ENCODE measurements around the gene C2orf92.
"Not testable (repeated sequence)": the region's sequence is repeated elsewhere in the genome, so short reads cannot be mapped to it uniquely, and the experiment has no call there.

The C2orf92 gene

DNA sequence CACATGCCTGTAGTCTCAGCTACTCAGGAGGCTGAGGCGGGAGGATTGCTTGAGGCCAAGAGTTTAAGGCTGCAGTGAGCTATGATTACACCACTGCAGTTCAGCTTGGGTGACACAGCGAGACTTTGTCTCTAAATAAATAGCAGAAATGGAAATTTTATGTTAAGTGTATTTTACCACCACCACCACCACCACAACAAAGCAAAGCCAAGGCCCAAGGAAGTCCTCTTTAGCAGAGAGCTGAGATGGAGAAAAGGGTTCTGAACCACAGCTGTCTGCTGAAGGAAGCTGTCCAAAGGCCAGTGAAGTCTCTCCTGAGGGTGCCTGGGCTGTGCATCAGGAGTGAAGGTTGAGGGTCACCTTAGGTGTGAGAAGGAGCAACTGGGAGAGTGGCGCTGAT is 17.7 kb downstream of the C2orf92 start:
- H3K4me1 ChIP-seq (ENCODE audit: insufficient read depth, low read length); H3K4me3 ChIP-seq (ENCODE audit: low read length); H3K36me3 ChIP-seq (ENCODE audit: insufficient read depth, low read length); H3K9me3 ChIP-seq (ENCODE audit: low read length); H3K27me3 ChIP-seq (ENCODE audit: insufficient read depth, low read length); H2AFZ ChIP-seq (ENCODE audit: low read depth, low read length): not testable (repeated sequence)

DNA sequence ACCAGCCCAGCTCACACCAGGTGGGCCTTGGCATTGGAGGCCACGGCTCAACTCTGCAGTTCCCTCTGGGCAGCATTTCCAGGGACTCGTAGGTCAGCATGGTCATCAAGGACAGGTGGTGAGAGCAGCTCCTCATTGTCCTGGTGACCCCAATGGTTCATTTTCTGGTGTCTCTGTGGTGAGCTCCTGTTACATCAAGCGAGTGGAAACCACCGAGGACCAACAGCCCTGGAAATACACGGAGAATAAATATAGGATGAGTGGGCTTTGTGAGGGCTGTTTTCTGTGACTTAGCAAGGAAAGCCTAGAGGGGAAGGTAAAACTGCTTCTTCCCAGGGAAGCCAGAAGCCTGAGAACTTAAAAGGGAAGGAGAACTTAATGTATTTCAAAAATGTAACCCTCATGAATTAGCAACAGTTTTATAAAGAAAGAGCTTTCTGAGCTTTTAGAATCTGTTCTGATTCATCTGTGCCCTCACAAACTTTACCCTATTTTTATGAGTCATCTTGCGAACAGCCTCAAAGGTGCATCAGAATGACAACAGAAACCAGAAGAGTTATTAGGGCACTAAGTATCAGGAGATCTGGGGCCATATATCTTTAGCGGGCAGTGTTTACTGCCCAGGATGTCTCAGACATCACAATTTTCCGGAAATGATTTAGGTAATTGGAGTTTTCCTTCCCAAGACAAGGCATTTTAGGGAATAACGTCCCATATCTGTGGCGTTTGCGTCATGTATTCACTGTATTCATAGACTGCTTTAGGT is 18.7 kb downstream of the C2orf92 start:
- Histone ChIP-seq H3K27me3 (ENCODE audit: insufficient read depth, low read length) (no peaks in the 10 kb centered on the region), H2AFZ (ENCODE audit: low read depth, low read length) (no peak overlapping the region), H3K36me3 (ENCODE audit: insufficient read depth, low read length) (no peaks in the 10 kb centered on the region), H3K9me3 (ENCODE audit: low read length) (no peaks in the 10 kb centered on the region), H3K4me3 (ENCODE audit: low read length) (no peak overlapping the region), H3K4me1 (ENCODE audit: insufficient read depth, low read length) (no peaks in the 10 kb centered on the region)

DNA sequence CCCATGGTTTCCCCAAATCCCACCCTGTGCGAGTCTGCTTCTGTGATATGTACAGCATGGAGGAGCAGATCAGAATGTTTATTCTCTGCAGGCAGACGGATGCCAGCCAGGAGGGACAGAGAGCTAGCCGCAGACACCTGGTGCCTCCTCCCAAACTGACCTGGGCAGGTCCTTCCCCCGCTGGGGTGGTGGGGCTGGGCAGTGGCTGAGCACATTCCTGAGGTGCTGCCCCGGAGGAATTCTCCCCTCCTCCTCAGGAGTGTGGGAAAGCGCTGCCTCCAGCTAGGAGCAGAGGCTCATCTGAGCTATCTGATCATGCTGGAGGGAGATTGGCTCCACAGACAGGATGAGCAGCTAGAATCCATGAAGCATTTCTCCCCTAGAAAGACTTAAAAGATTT is 21.7 kb downstream of the C2orf92 start:
- Histone ChIP-seq H3K9me3 (ENCODE audit: low read length) (no peaks in the 10 kb centered on the region), H3K4me3 (ENCODE audit: low read length) (no peak overlapping the region), H3K36me3 (ENCODE audit: insufficient read depth, low read length) (no peaks in the 10 kb centered on the region), H2AFZ (ENCODE audit: low read depth, low read length) (no peak overlapping the region), H3K4me1 (ENCODE audit: insufficient read depth, low read length) (no peaks in the 10 kb centered on the region), H3K27me3 (ENCODE audit: insufficient read depth, low read length) (no peaks in the 10 kb centered on the region)

DNA sequence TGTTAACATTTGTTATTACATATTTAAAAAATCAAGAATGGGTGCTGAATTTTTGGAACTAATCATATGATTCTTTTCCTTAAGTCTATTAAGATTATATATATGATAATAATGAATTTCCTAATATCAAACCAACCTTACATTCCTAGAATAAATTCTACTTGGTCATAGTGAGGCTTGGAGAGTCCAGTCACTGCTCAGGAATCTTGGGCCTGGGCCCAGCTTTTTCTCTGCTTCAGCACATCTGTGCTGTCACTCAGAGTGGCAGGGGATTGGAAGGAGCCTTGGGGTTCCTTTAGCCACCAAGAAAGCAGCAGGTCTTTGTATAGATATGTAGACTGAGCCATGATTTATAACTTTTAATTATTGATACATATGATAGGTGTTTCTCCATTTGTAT is 24.0 kb downstream of the C2orf92 start:
- H3K36me3 ChIP-seq (ENCODE audit: insufficient read depth, low read length) = no peaks in the 10 kb centered on the region
- no peak overlapping the region for H2AFZ ChIP-seq (ENCODE audit: low read depth, low read length)
- no peak overlapping the region for H3K4me3 ChIP-seq (ENCODE audit: low read length)
- no peaks in the 10 kb centered on the region for H3K9me3 ChIP-seq (ENCODE audit: low read length)
- no peaks in the 10 kb centered on the region for H3K27me3 ChIP-seq (ENCODE audit: insufficient read depth, low read length)
- no peaks in the 10 kb centered on the region for H3K4me1 ChIP-seq (ENCODE audit: insufficient read depth, low read length)

DNA sequence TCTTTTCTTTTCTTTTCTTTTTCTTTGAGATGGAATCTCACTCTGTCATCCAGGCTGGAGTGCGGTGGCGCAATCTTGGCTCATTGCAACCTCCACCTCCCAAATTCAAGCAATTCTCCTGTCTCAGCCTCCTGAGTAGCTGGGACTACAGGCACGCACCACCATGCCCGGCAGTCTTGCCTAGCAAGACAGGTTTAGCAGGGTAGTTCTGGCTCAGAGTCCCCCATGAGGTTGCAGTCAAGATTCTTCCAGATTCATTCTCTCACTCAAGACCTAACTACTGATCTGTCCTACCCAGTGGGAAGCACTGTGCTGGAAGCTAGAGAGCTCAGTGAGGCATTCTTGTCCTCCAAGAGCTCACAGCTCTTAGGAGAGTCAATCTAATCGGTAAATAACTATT is 26.2 kb downstream of the C2orf92 start:
- Histone ChIP-seq H3K4me3 (ENCODE audit: low read length) (no peak overlapping the region), H2AFZ (ENCODE audit: low read depth, low read length) (no peak overlapping the region), H3K9me3 (ENCODE audit: low read length) (no peaks in the 10 kb centered on the region), H3K36me3 (ENCODE audit: insufficient read depth, low read length) (no peaks in the 10 kb centered on the region), H3K4me1 (ENCODE audit: insufficient read depth, low read length) (no peaks in the 10 kb centered on the region), H3K27me3 (ENCODE audit: insufficient read depth, low read length) (no peaks in the 10 kb centered on the region)

DNA sequence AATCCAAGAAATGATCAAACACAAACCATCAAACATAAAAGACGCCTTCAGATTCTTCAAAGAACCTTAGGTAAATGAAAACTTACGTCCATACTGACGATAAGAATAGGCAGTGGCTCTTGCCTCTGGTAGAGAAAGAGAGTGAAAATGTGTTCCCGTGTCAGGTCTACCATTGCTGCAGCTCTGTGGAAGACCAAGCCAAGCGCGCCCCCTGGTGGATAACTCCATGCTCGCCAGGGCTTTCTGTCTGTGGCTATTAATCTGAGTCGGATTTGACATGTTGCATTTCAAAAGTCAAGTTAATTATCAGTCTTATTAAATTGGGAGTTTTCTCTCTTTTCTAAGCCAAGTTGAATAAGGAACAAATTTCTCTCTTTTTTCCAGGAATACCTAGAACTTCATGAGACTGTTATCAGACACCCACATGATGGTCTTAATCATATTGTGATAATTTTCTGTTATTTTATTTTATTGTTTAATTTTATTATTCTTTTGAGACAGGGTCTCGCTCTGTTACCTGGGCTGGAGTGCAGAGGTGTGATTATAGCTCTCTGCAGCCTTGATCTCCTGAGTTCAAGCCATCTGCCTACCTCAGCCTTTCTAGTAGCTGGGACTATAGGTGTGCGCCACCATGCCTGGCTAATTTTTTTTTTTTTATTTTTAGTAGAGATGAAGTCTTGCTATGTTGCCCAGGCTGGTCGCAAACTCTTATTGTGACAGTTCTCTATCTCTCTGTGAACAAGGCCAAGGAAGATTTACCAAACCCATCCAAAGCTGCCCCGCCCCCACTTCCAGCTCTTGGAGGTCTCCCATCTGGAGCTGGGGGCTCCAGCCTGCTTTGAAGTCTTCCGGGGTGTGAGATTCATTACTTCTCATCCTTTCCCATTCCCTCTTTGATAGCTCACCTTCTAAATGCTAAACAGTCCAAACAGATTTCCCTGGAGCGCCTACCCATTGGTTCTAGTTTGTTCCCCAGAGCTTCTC is 28.0 kb downstream of the C2orf92 start:
- Histone ChIP-seq H3K27me3 (ENCODE audit: insufficient read depth, low read length) (no peaks in the 10 kb centered on the region), H3K4me3 (ENCODE audit: low read length) (no peak overlapping the region), H2AFZ (ENCODE audit: low read depth, low read length) (no peak overlapping the region), H3K4me1 (ENCODE audit: insufficient read depth, low read length) (no peaks in the 10 kb centered on the region), H3K36me3 (ENCODE audit: insufficient read depth, low read length) (no peaks in the 10 kb centered on the region), H3K9me3 (ENCODE audit: low read length) (no peaks in the 10 kb centered on the region)

DNA sequence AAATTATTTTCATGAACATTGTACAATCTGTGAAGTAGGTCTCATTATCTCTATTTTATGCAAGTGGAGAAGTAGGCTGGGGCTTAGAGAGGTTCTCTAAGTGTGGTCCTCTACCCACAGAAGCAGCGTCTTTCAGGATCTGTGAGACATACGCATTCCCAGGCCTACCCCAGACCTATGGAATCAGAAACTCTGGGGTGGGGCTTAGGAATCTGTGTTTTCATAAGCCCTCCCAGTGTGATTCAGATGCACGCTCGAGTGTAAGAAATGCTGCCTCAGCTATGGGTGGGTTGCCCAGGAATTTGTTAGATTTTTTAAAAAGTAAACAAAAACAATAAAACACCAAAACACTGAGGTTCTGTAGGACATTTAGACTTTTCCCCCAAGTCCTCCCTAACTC is 29.0 kb downstream of the C2orf92 start:
- Histone ChIP-seq H3K4me3 (ENCODE audit: low read length) (no peak overlapping the region), H3K27me3 (ENCODE audit: insufficient read depth, low read length) (no peaks in the 10 kb centered on the region), H3K9me3 (ENCODE audit: low read length) (no peaks in the 10 kb centered on the region), H3K36me3 (ENCODE audit: insufficient read depth, low read length) (no peaks in the 10 kb centered on the region), H3K4me1 (ENCODE audit: insufficient read depth, low read length) (no peaks in the 10 kb centered on the region), H2AFZ (ENCODE audit: low read depth, low read length) (no peak overlapping the region)

DNA sequence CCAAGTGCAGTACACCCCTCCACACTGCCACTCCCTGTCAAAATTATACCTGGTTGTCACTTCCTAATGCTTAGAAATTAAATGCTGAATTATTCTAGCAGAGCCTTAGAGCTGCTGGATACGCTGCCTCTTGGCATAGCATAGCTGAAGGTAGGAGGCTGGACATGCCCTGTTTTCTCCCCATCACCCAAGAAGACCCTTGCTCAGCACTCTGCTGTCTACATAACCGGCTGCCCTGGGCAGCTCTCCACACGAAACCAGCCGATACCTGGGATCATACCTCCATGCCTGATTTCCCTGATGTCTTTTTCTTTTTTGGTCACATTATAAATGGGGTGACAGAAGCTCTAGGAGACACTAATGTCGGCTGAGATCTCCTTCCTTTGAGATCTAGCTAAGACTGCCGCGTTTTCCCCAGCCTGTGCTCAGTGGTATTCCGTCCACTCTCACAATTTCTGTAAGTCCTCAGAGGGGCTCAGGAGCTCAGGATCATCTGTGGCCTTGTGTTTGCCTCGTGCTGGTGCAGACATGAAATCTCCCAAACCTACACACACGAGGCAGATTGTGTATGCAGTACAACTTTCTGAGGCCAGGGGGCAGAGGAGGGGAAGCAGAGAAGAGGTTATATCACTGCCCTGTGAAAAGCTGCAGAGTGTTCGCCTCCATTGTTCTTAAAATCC is 30.4 kb downstream of the C2orf92 start:
- Histone ChIP-seq H3K4me3 (ENCODE audit: low read length) (no peak overlapping the region), H2AFZ (ENCODE audit: low read depth, low read length) (peak overlapping the region; percentile 8), H3K4me1 (ENCODE audit: insufficient read depth, low read length) (no peaks in the 10 kb centered on the region), H3K36me3 (ENCODE audit: insufficient read depth, low read length) (no peaks in the 10 kb centered on the region), H3K27me3 (ENCODE audit: insufficient read depth, low read length) (no peaks in the 10 kb centered on the region), H3K9me3 (ENCODE audit: low read length) (no peaks in the 10 kb centered on the region)

DNA sequence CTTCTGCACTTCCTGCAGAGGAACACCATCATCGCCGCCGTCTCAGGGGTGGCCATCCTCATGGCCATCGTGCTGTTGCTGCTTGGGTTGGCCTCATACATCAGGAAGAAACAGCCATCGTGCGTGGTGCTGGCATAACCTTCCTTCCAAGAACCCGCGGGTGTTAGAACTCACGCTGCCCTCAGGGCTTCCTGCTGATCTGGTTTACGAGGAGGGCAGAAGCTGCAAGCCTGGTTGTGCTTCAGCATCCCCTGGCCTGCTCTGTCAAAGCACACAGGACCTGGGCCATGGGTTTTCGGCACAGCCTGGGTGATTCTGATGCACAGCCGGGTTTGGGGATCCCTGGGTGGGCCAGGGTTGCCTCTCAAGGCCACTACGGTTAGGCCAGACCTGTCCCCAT is 31.7 kb downstream of the C2orf92 start:
- Histone ChIP-seq H3K27me3 (ENCODE audit: insufficient read depth, low read length) (no peaks in the 10 kb centered on the region), H3K4me1 (ENCODE audit: insufficient read depth, low read length) (no peaks in the 10 kb centered on the region), H3K9me3 (ENCODE audit: low read length) (no peaks in the 10 kb centered on the region), H3K4me3 (ENCODE audit: low read length) (no peak overlapping the region), H2AFZ (ENCODE audit: low read depth, low read length) (no peak overlapping the region), H3K36me3 (ENCODE audit: insufficient read depth, low read length) (no peaks in the 10 kb centered on the region)

DNA sequence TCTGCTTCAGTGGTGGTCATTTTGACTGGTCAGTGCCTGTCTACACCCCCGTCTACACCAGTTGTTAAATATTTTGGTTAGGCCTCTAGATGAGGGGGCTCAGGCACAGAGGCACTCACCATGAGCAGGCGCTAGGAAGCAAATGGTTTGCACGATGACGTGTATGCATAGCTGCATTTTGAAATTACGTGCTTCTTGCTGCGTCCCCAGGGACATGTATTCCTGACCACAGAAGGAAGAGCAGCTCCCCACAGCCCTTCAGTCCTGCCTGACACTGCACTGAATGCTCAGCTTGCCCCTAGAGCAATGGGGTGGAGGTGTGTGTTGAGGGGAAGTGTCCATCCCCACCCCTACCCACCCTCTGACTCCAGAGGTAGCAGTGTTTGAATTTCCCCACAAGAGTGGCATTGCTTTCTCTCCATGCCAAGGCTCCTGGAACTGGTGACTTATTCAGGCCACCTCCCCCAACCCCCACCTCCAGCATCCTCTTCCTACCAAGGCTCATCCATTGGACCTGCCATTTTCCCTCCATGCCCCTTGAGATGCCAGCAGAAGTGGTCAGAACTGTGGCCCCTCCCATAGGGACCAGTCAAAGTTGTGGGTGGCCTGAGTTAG is 32.4 kb downstream of the C2orf92 start:
- no peak overlapping the region for H3K4me3 ChIP-seq (ENCODE audit: low read length)
- no peaks in the 10 kb centered on the region for H3K36me3 ChIP-seq (ENCODE audit: insufficient read depth, low read length)
- no peak overlapping the region for H2AFZ ChIP-seq (ENCODE audit: low read depth, low read length)
- H3K4me1 ChIP-seq (ENCODE audit: insufficient read depth, low read length) = no peaks in the 10 kb centered on the region
- H3K27me3 ChIP-seq (ENCODE audit: insufficient read depth, low read length) = no peaks in the 10 kb centered on the region
- H3K9me3 ChIP-seq (ENCODE audit: low read length) = no peaks in the 10 kb centered on the region

DNA sequence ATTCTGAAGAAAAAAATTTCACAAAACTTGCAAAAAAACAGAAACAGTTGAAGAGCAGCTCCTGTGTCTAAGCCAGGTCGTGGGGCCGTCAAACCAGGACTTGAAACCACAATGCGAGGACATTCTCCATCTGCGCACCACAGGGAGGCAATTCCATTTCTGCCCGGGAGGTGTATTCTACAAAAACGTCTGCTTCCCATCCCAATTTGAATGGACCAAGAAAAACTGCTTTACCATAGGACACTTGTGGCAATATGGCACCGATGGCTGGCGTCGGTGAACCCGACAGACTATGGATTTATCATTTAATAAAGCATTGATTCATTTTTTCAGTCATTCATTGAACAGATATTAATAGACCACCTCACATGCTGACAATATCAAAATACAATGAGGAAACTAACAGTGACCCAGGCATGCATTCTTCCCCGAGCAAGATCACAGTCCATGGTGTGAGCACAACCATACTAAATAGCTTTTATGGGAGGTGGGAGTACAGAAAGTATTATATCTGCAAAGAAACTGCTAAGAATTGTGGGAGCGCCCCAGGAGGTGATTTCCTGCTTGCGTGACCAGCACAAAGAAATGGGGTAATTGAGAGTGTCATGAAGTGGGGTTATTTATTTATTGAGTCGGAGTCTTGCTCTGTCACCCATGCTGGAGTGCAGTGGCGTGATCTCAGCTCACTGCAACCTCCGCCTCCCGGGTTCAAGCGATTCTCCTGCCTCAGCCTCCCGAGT is 33.4 kb downstream of the C2orf92 start:
- Histone ChIP-seq H3K27me3 (ENCODE audit: insufficient read depth, low read length) (no peaks in the 10 kb centered on the region), H3K4me1 (ENCODE audit: insufficient read depth, low read length) (no peaks in the 10 kb centered on the region), H3K4me3 (ENCODE audit: low read length) (no peak overlapping the region), H3K9me3 (ENCODE audit: low read length) (no peaks in the 10 kb centered on the region), H2AFZ (ENCODE audit: low read depth, low read length) (no peak overlapping the region), H3K36me3 (ENCODE audit: insufficient read depth, low read length) (no peaks in the 10 kb centered on the region)

DNA sequence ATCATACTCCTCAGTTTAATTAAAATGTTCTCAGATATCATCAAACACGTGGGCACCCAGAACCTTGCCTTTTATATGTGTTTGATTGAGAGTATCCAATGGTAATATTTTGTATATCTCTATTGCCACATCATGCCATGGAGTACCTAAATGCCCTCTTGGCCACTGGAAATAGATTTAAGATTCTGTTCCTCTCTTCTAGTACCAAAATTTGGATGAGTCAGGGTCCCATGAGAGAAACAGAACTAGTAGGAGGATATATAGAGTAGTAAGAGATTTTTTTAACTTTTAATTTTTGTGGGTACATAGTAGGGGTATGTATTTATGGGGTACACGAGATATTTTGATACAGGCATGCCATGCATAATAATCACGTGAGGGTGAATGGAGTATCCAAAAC is 34.2 kb downstream of the C2orf92 start:
- Histone ChIP-seq H2AFZ (ENCODE audit: low read depth, low read length) (no peak overlapping the region), H3K9me3 (ENCODE audit: low read length) (no peaks in the 10 kb centered on the region), H3K4me3 (ENCODE audit: low read length) (no peak overlapping the region), H3K36me3 (ENCODE audit: insufficient read depth, low read length) (no peaks in the 10 kb centered on the region), H3K27me3 (ENCODE audit: insufficient read depth, low read length) (no peaks in the 10 kb centered on the region), H3K4me1 (ENCODE audit: insufficient read depth, low read length) (no peaks in the 10 kb centered on the region)

Measured in neuron (in vitro differentiated cells).